HL-60 (cell line): ENCODE measurements around the gene CKS2.
"Not testable (repeated sequence)": the region's sequence is repeated elsewhere in the genome, so short reads cannot be mapped to it uniquely, and the experiment has no call there.

Experiments
- DNase-seq, 2 experiments: peaks; one replicate each; pipeline ENCODE4 v3.0.0-alpha.2; 2010 to 2020; ENCODE audit warnings: low read depth in 1 of 2, low spot score in 1 of 2
- H3K27ac ChIP-seq: fragments of 250-450 bp; sonication (Bioruptor Pico); replicated peaks from 2 replicates; pipeline ENCODE4 v1.5.1; 2020; ENCODE audit warnings: mild to moderate bottlenecking, moderate library complexity
- H3K27me3 ChIP-seq: fragments of 250-450 bp; sonication (Bioruptor Pico); 2 replicates; pipeline ENCODE4 v1.5.1; 2021; ENCODE audit warnings: mild to moderate bottlenecking, moderate library complexity; ENCODE audit not compliant: insufficient read depth, poor library complexity, severe bottlenecking
- H3K4me3 ChIP-seq: replicated peaks from 2 replicates; pipeline ENCODE4 v1.5.1; 2011; ENCODE audit warnings: mild to moderate bottlenecking, control low read depth, low read length; ENCODE audit not compliant: insufficient read depth
- GABPA ChIP-seq: IDR thresholded peaks from 2 replicates; pipeline ENCODE4 v1.6.1; 2012; ENCODE audit warnings: low read depth
- POLR2AphosphoS5 ChIP-seq: IDR thresholded peaks from 2 replicates; pipeline ENCODE4 v1.6.1; 2012; ENCODE audit warnings: low read depth
- REST ChIP-seq: IDR thresholded peaks from 2 replicates; pipeline ENCODE4 v1.6.1; 2012; ENCODE audit warnings: low read depth; ENCODE audit not compliant: insufficient replicate concordance
- SPI1 ChIP-seq: IDR thresholded peaks from 2 replicates; pipeline ENCODE4 v1.6.1; 2012; ENCODE audit warnings: low read depth, mild to moderate bottlenecking, borderline replicate concordance
- TF ChIP-seq, protein P1 (sequence below): IDR thresholded peaks from one replicate; pipeline ENCODE4 v1.5.1; 2011; ENCODE audit warnings: low read length, control low read depth, inconsistent platforms; ENCODE audit not compliant: insufficient read depth

CKS2 gene

GRCh38 chr9:89281106-89281505 lies 29.9 kb upstream of the CKS2 start:
- no peak for DNase-seq
- Histone ChIP-seq H3K27ac (no peak overlapping the region), H3K4me3 (no peak overlapping the region), H3K27me3 (no peaks in the 10 kb centered on the region)
- no peak for TF ChIP-seq GABPA
- no peak for TF ChIP-seq SPI1
- TF ChIP-seq POLR2AphosphoS5: no peak
- TF ChIP-seq, protein P1, sequence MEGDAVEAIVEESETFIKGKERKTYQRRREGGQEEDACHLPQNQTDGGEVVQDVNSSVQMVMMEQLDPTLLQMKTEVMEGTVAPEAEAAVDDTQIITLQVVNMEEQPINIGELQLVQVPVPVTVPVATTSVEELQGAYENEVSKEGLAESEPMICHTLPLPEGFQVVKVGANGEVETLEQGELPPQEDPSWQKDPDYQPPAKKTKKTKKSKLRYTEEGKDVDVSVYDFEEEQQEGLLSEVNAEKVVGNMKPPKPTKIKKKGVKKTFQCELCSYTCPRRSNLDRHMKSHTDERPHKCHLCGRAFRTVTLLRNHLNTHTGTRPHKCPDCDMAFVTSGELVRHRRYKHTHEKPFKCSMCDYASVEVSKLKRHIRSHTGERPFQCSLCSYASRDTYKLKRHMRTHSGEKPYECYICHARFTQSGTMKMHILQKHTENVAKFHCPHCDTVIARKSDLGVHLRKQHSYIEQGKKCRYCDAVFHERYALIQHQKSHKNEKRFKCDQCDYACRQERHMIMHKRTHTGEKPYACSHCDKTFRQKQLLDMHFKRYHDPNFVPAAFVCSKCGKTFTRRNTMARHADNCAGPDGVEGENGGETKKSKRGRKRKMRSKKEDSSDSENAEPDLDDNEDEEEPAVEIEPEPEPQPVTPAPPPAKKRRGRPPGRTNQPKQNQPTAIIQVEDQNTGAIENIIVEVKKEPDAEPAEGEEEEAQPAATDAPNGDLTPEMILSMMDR: no peak
- no peak for TF ChIP-seq REST

- not testable (repeated sequence) for DNase-seq, H3K4me3 ChIP-seq, H3K27ac ChIP-seq, H3K27me3 ChIP-seq
Observed at GRCh38 chr9:89282248-89282968, 28.6 kb upstream of the CKS2 start.

- TF ChIP-seq GABPA: no peak
- Histone ChIP-seq H3K27ac (no peak overlapping the region), H3K27me3 (no peaks in the 10 kb centered on the region), H3K4me3 (no peak overlapping the region)
- DNase-seq: no peak
Observed at GRCh38 chr9:89284076-89284475, 26.9 kb upstream of the CKS2 start.

DNA sequence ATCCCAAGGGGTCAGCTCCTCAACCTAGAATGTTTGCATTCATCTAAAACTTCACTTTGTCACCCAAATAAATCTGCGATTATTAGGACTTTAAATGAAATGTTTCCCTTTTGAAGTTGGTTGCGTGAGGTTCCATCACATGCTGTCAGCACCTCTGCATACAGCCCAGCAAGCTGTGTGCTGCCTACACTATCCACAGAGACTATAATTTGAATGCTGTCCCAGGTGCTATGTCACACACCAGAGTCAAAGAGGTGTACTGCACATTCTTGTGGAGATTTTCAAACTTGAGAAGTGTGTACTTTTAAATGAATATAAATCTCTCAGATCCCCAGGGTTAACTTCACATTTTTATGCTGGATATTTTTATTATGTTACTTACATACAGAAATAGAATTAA lies 19.3 kb upstream of the CKS2 start:
- DNase-seq: no peak
- Histone ChIP-seq H3K4me3 (no peak overlapping the region), H3K27me3 (no peaks in the 10 kb centered on the region), H3K27ac (no peak overlapping the region)
- TF ChIP-seq POLR2AphosphoS5 (no peak), SPI1 (no peak), REST (no peak), GABPA (no peak)
- TF ChIP-seq, protein P1: no peak

- DNase-seq: no peak
- Histone ChIP-seq H3K4me3 (no peak overlapping the region), H3K27me3 (no peaks in the 10 kb centered on the region), H3K27ac (no peak overlapping the region)
- TF ChIP-seq POLR2AphosphoS5: no peak
- no peak for TF ChIP-seq GABPA
- TF ChIP-seq, protein P1: no peak
- TF ChIP-seq SPI1: no peak
- TF ChIP-seq REST: no peak
Observed at GRCh38 chr9:89293014-89293413, 18.0 kb upstream of the CKS2 start.
